H9 (cell line): ENCODE results near the gene RNASEH2B. TPM values are rescaled to one million over a fixed set of nuclear protein-coding genes. Genes with fewer than 3 reads are reported as not detected.

Experiments
- DNase-seq: peaks from one replicate; pipeline ENCODE4 v3.0.0-alpha.2; 2017
- H2AFZ ChIP-seq: one replicate; pipeline ENCODE4 v1.6.1; 2013; ENCODE audit warnings: mild to moderate bottlenecking, low read length, control low read depth, moderate library complexity
- H2AK5ac ChIP-seq: 2 replicates; pipeline ENCODE4 v1.6.1; 2013; ENCODE audit warnings: low read length, control low read depth, mixed read lengths; ENCODE audit not compliant: insufficient read length
- H2BK120ac ChIP-seq: one replicate; pipeline ENCODE4 v1.6.1; 2013; ENCODE audit warnings: low read depth, mild to moderate bottlenecking, low read length, control low read depth, inconsistent platforms; ENCODE audit not compliant: poor library complexity, severe bottlenecking
- H2BK12ac ChIP-seq: 2 replicates; pipeline ENCODE4 v1.6.1; 2013; ENCODE audit warnings: low read length, control low read depth, mixed read lengths, low read depth; ENCODE audit not compliant: insufficient read length
- H2BK15ac ChIP-seq: 2 replicates; pipeline ENCODE4 v1.6.1; 2013; ENCODE audit warnings: low read depth, low read length, control low read depth
- H2BK20ac ChIP-seq: one replicate; pipeline ENCODE4 v1.6.1; 2013; ENCODE audit warnings: low read depth, mild to moderate bottlenecking, low read length, control low read depth, inconsistent platforms; ENCODE audit not compliant: poor library complexity, severe bottlenecking
- H2BK5ac ChIP-seq: 2 replicates; pipeline ENCODE4 v1.6.1; 2013; ENCODE audit warnings: low read length, control low read depth, mixed read lengths; ENCODE audit not compliant: insufficient read length
- H3K14ac ChIP-seq: 2 replicates; pipeline ENCODE4 v1.6.1; 2013; ENCODE audit warnings: low read length, control low read depth; ENCODE audit not compliant: insufficient read depth
- H3K18ac ChIP-seq: 2 replicates; pipeline ENCODE4 v1.6.1; 2013; ENCODE audit warnings: low read depth, mild to moderate bottlenecking, mixed read lengths, low read length, control low read depth; ENCODE audit not compliant: insufficient read length
- H3K23ac ChIP-seq: 2 replicates; pipeline ENCODE4 v1.6.1; 2013; ENCODE audit warnings: low read length, control low read depth, mixed read lengths, low read depth; ENCODE audit not compliant: insufficient read length
- H3K23me2 ChIP-seq: 2 replicates; pipeline ENCODE4 v1.6.1; 2013; ENCODE audit warnings: low read depth, mild to moderate bottlenecking, mixed read lengths, low read length, control low read depth; ENCODE audit not compliant: insufficient read length, poor library complexity, severe bottlenecking
- H3K27ac ChIP-seq: 2 replicates; pipeline ENCODE4 v1.5.1; 2013; ENCODE audit warnings: low read length, control low read depth, mixed read lengths, low read depth; ENCODE audit not compliant: insufficient read length
- H3K27me3 ChIP-seq: 2 replicates; pipeline ENCODE4 v1.6.1; 2013; ENCODE audit warnings: low read length, control low read depth, inconsistent platforms; ENCODE audit not compliant: insufficient read depth
- H3K4ac ChIP-seq: 2 replicates; pipeline ENCODE4 v1.6.1; 2013; ENCODE audit warnings: low read depth, mild to moderate bottlenecking, control low read depth, inconsistent platforms, low read length, moderate library complexity
- H3K4me1 ChIP-seq: 2 replicates; pipeline ENCODE4 v1.6.1; 2013; ENCODE audit warnings: low read length, control low read depth, inconsistent platforms; ENCODE audit not compliant: insufficient read depth
- H3K4me2 ChIP-seq: 2 replicates; pipeline ENCODE4 v1.6.1; 2013; ENCODE audit warnings: low read length, control low read depth, mixed read lengths; ENCODE audit not compliant: insufficient read length, insufficient read depth
- H3K56ac ChIP-seq: 2 replicates; pipeline ENCODE4 v1.6.1; 2013; ENCODE audit warnings: low read depth, mild to moderate bottlenecking, mixed read lengths, low read length, control low read depth; ENCODE audit not compliant: insufficient read length
- H3K79me1 ChIP-seq: 2 replicates; pipeline ENCODE4 v1.6.1; 2013; ENCODE audit warnings: low read depth, mild to moderate bottlenecking, moderate library complexity, low read length, control low read depth, inconsistent platforms; ENCODE audit not compliant: insufficient read depth, poor library complexity, severe bottlenecking
- H3K79me2 ChIP-seq: 2 replicates; pipeline ENCODE4 v1.6.1; 2013; ENCODE audit warnings: low read length, control low read depth, inconsistent platforms; ENCODE audit not compliant: insufficient read depth
- H3K9ac ChIP-seq: 2 replicates; pipeline ENCODE4 v1.6.1; 2013; ENCODE audit warnings: low read length, control low read depth, mixed read lengths; ENCODE audit not compliant: insufficient read length; ENCODE audit errors: extremely low read depth
- H3K9me3 ChIP-seq: one replicate; pipeline ENCODE4 v1.6.1; 2013; ENCODE audit warnings: low read depth, low read length, inconsistent platforms; ENCODE audit not compliant: control insufficient read depth
- H3T11ph ChIP-seq: one replicate; pipeline ENCODE4 v1.6.1; 2013; ENCODE audit warnings: mild to moderate bottlenecking, low read length, control low read depth, inconsistent platforms
- H4K20me1 ChIP-seq: one replicate; pipeline ENCODE4 v1.6.1; 2013; ENCODE audit not compliant: control insufficient read depth, insufficient read length, insufficient read depth
- H4K5ac ChIP-seq: 2 replicates; pipeline ENCODE4 v1.6.1; 2013; ENCODE audit warnings: low read depth, mild to moderate bottlenecking, mixed read lengths, low read length, control low read depth; ENCODE audit not compliant: insufficient read length
- H4K8ac ChIP-seq: replicated peaks from 2 replicates; pipeline ENCODE4 v1.6.1; 2013; ENCODE audit warnings: low read length, control low read depth, mixed read lengths, low read depth; ENCODE audit not compliant: insufficient read length
- H4K91ac ChIP-seq: 2 replicates; pipeline ENCODE4 v1.6.1; 2013; ENCODE audit warnings: low read depth, mild to moderate bottlenecking, moderate library complexity, mixed read lengths, low read length, control low read depth; ENCODE audit not compliant: insufficient read length
- H3K27ac Mint-ChIP-seq, 3 experiments: 2 replicates in 2 of 3; 3 replicates in 1 of 3; pipeline ENCODE4 v1.8.0; 2020 to 2021; ENCODE audit warnings: mixed read lengths in 3 of 3, mild to moderate bottlenecking in 1 of 3, moderate library complexity in 1 of 3
- H3K27me3 Mint-ChIP-seq: 2 replicates; pipeline ENCODE4 v1.8.0; 2021; ENCODE audit warnings: low read depth, mild to moderate bottlenecking, moderate library complexity, mixed read lengths
- H3K36me3 Mint-ChIP-seq, 3 experiments: 2 replicates in 2 of 3; 3 replicates in 1 of 3; pipeline ENCODE4 v1.8.0; 2020 to 2021; ENCODE audit warnings: low read depth in 3 of 3, mixed read lengths in 3 of 3; ENCODE audit not compliant: insufficient read depth in 1 of 3
- H3K4me1 Mint-ChIP-seq, 2 experiments: 2 replicates each; pipeline ENCODE4 v1.8.0; 2020; ENCODE audit warnings: mixed read lengths in 2 of 2
- H3K4me3 Mint-ChIP-seq, 2 experiments: 2 replicates in 1 of 2; 3 replicates in 1 of 2; pipeline ENCODE4 v1.8.0; 2020 to 2021; ENCODE audit warnings: mild to moderate bottlenecking in 2 of 2, mixed read lengths in 2 of 2, moderate library complexity in 1 of 2
- H3K9me3 Mint-ChIP-seq, 2 experiments: 2 replicates in 1 of 2; 3 replicates in 1 of 2; pipeline ENCODE4 v1.8.0; 2020; ENCODE audit warnings: mild to moderate bottlenecking in 2 of 2, mixed read lengths in 2 of 2, moderate library complexity in 1 of 2
- WGBS: extraction: QIAGEN DNeasy Blood & Tissue Kit; methylation state at CpG from one replicate; pipeline ENCODE4 v1.1.7; 2013; ENCODE audit warnings: missing lambda C conversion rate, low lambda C conversion rate, mixed read lengths; ENCODE audit not compliant: insufficient read length; ENCODE audit errors: extremely low coverage; 5-methylcytosine and 5-hydroxymethylcytosine counted together
- total RNA-seq: library from RNA; stranded (reverse); gene quantifications from 2 replicates; pipeline ENCODE4 v1.2.1, GENCODE V29; 2021
- TF ChIP-seq, protein P1 (sequence below): fragments of 200-600 bp; sonication (generic); conservative IDR thresholded peaks from 3 replicates; pipeline ENCODE4 v1.8.0; 2021; ENCODE audit warnings: antibody characterized with exemption, mild to moderate bottlenecking

Gene RNASEH2B
- total RNA-seq, 1 experiment from 2014 or later, result 53.9 TPM

DNA sequence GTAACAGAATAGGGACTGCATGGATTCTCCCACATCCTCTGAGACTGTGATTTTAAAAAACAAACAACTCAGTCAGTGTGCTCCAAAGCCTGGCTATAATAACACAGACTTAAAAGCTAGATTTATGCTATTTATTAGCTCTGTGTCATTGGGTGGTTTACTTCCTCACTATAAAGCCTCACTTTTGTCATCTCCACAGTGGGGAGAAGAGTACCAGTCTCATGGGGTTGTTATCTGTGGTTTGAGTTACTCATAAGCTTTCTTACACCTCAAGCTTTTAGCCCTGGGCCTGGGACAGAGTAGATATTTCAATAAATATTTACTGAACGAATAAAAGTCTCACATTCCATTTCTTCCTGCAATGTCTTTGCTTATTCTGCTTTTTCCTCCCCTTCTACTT, 5.3 kb downstream of the RNASEH2B start:
- Histone ChIP-seq H3K4ac (no peak overlapping the region), H4K20me1 (no peaks in the 10 kb centered on the region), H3K23me2 (peaks cover 3% of the 10 kb centered on the region), H3K4me2 (no peak overlapping the region), H2BK20ac (no peak overlapping the region), H2BK15ac (no peak overlapping the region), H2BK120ac (no peak overlapping the region), H3K79me2 (peaks cover 6% of the 10 kb centered on the region; the same call in 1 of the 2 replicates), H3K18ac (no peak overlapping the region), H3K14ac (no peak overlapping the region), H4K5ac (no peak overlapping the region), H3K9me3 (no peaks in the 10 kb centered on the region), H3K27ac (no peak overlapping the region), H2BK5ac (no peak overlapping the region), H3K4me1 (peaks cover 5% of the 10 kb centered on the region; the same call in 1 of the 2 replicates), H2BK12ac (no peak overlapping the region), H4K8ac (no peak overlapping the region), H4K91ac (no peak overlapping the region), H3K79me1 (no peaks in the 10 kb centered on the region), H2AFZ (no peak overlapping the region), H3K23ac (no peak overlapping the region), H3K56ac (no peak overlapping the region), H3T11ph (no peak overlapping the region), H3K27me3 (no peaks in the 10 kb centered on the region), H3K9ac (no peak overlapping the region), H2AK5ac (no peak overlapping the region)
- Mint-ChIP-seq H3K36me3 (peaks cover 0 to 3% (median 2%) of the 10 kb centered on the region in 3 experiments; a peak in 2 of 7 replicates), H3K9me3 (peaks cover 0 to 2% of the 10 kb centered on the region in 2 experiments; a peak in 2 of 5 replicates), H3K4me3 (no peak overlapping the region), H3K27me3 (no peaks in the 10 kb centered on the region; the same call in 1 of the 2 replicates), H3K4me1 (peaks cover 40 to 46% of the 10 kb centered on the region in 2 experiments), H3K27ac (peak overlapping the region in 1 of 3 experiments; percentile 1; a peak in 1 of 7 replicates)
- WGBS, result no CpG with 5 or more reads among the region's 1 CpG
- TF ChIP-seq, protein P1, sequence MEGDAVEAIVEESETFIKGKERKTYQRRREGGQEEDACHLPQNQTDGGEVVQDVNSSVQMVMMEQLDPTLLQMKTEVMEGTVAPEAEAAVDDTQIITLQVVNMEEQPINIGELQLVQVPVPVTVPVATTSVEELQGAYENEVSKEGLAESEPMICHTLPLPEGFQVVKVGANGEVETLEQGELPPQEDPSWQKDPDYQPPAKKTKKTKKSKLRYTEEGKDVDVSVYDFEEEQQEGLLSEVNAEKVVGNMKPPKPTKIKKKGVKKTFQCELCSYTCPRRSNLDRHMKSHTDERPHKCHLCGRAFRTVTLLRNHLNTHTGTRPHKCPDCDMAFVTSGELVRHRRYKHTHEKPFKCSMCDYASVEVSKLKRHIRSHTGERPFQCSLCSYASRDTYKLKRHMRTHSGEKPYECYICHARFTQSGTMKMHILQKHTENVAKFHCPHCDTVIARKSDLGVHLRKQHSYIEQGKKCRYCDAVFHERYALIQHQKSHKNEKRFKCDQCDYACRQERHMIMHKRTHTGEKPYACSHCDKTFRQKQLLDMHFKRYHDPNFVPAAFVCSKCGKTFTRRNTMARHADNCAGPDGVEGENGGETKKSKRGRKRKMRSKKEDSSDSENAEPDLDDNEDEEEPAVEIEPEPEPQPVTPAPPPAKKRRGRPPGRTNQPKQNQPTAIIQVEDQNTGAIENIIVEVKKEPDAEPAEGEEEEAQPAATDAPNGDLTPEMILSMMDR, result no peak
- DNase-seq, result no peak
